A549 (cell line): ENCODE measurements around the gene CLCF1. TPM values are rescaled to one million over a fixed set of nuclear protein-coding genes. Genes with fewer than 3 reads are reported as not detected.
A peak's percentile ranks its signal among the peaks of the same experiment; 100 is the strongest.

ENCODE experiments used
- ATAC-seq, 2 experiments: fragments of 200-7000 bp in 1 of 2; fragments of >200 bp in 1 of 2; cut with Nextera tagmentation in 1 of 2; cut with Tn5 transposase in 1 of 2; 3 replicates each; pipeline versions ENCODE4 v1.8.0 to v1.9.1; 2018 to 2020; ENCODE audit warnings: mild to moderate bottlenecking in 1 of 2, moderate library complexity in 1 of 2
- CTCF ChIA-PET: fragments of 300-600 bp; sonication (Branson Sonifier 250); formaldehyde crosslinking; extraction: SDS; loops from one replicate; lab custom pipeline; 2021; ENCODE audit warnings: antibody characterized with exemption, inconsistent platforms; lab: Yijun Ruan, JAX
- POLR2A ChIA-PET: fragments of 350-600 bp; formaldehyde crosslinking; extraction: SDS; loops from one replicate; lab custom pipeline; 2021; ENCODE audit warnings: antibody characterized with exemption, inconsistent platforms; lab: Yijun Ruan, JAX
- DNase-seq, 2 experiments: peaks; one replicate each; pipeline versions ENCODE4 v3.0.0 to v3.0.0-alpha.2; 2011 to 2016; ENCODE audit warnings: low read depth in 1 of 2, low spot score in 1 of 2
- FAIRE-seq: peaks from 2 replicates; lab custom pipeline; 2011; peaks lifted over from hg19 to GRCh38; lab: Jason Lieb, UNC
- H3K27ac ChIP-seq, 2 experiments: fragments of >200 bp; sonication (Bioruptor Twin); formaldehyde crosslinking; 3 replicates each; pipeline ENCODE4 v1.5.1; 2016 to 2017
- H3K4me1 ChIP-seq: fragments of >200 bp; sonication (Bioruptor Twin); formaldehyde crosslinking; 3 replicates; pipeline ENCODE4 v1.6.1; 2016
- H3K4me2 ChIP-seq: fragments of >200 bp; sonication (Bioruptor Twin); formaldehyde crosslinking; 3 replicates; pipeline ENCODE4 v1.6.1; 2016
- H3K4me3 ChIP-seq: fragments of >200 bp; sonication (Bioruptor Twin); formaldehyde crosslinking; 3 replicates; pipeline ENCODE4 v1.5.1; 2016
- H3K9me3 ChIP-seq: fragments of >200 bp; sonication (Bioruptor Twin); formaldehyde crosslinking; 3 replicates; pipeline ENCODE4 v1.6.1; 2016
- BCL3 ChIP-seq: fragments of >200 bp; sonication (Bioruptor Twin); formaldehyde crosslinking; IDR thresholded peaks from 3 replicates; pipeline ENCODE4 v1.6.1; 2016
- CBX2 ChIP-seq: fragments of 200-600 bp; sonication (generic); IDR thresholded peaks from 2 replicates; pipeline ENCODE4 v1.6.1; 2016; ENCODE audit warnings: low read depth, mild to moderate bottlenecking, borderline replicate concordance
- CHD2 ChIP-seq: fragments of 150-350 bp; IDR thresholded peaks from 2 replicates; pipeline ENCODE4 v1.6.1; 2014; ENCODE audit warnings: low read length; ENCODE audit not compliant: partially characterized antibody
- EHMT2 ChIP-seq: fragments of 200-600 bp; sonication (generic); IDR thresholded peaks from 2 replicates; pipeline ENCODE4 v1.6.1; 2016; ENCODE audit warnings: antibody characterized with exemption, low read depth, mild to moderate bottlenecking, moderate library complexity
- EP300 ChIP-seq, 2 experiments: fragments of >200 bp; sonication (Bioruptor Twin); formaldehyde crosslinking; IDR thresholded peaks; 2 replicates in 1 of 2; 3 replicates in 1 of 2; pipeline ENCODE4 v1.6.1; 2016 to 2017
- FOSB ChIP-seq: fragments of 250-450 bp; sonication (Bioruptor Pico); IDR thresholded peaks from 2 replicates; pipeline ENCODE4 v1.5.0; 2020; ENCODE audit warnings: mild to moderate bottlenecking, moderate library complexity
- FOSL2 ChIP-seq, 2 experiments: fragments of 450-650 bp in 1 of 2; fragments of >200 bp in 1 of 2; sonication (Bioruptor Twin) in 1 of 2; formaldehyde crosslinking; IDR thresholded peaks; 2 replicates each; pipeline versions ENCODE4 v1.5.0 to v1.6.1; 2016 to 2020; ENCODE audit warnings: mild to moderate bottlenecking in 1 of 2, moderate library complexity in 1 of 2
- FOXS1 ChIP-seq: fragments of 250-450 bp; sonication (Bioruptor Pico); IDR thresholded peaks from 2 replicates; pipeline ENCODE4 v1.5.0; 2020; ENCODE audit warnings: mild to moderate bottlenecking, moderate library complexity
- GATA3 ChIP-seq: IDR thresholded peaks from 2 replicates; pipeline ENCODE4 v1.6.1; 2012; ENCODE audit warnings: borderline replicate concordance
- HMGXB4 ChIP-seq: fragments of 250-450 bp; sonication (Bioruptor Pico); IDR thresholded peaks from 2 replicates; pipeline ENCODE4 v1.5.0; 2021; ENCODE audit warnings: mild to moderate bottlenecking, moderate library complexity, borderline replicate concordance
- HOXA7 ChIP-seq: fragments of 250-450 bp; sonication (Bioruptor Pico); IDR thresholded peaks from 2 replicates; pipeline ENCODE4 v1.5.0; 2020; ENCODE audit warnings: mild to moderate bottlenecking, moderate library complexity
- HOXB13 ChIP-seq: fragments of 250-450 bp; sonication (Bioruptor Pico); IDR thresholded peaks from 2 replicates; pipeline ENCODE4 v1.5.0; 2020; ENCODE audit warnings: low read depth, mild to moderate bottlenecking, moderate library complexity
- HOXB5 ChIP-seq: fragments of 250-450 bp; sonication (Bioruptor Pico); IDR thresholded peaks from 2 replicates; pipeline ENCODE4 v1.5.0; 2020; ENCODE audit warnings: mild to moderate bottlenecking, moderate library complexity
- JUN ChIP-seq, 2 experiments: fragments of >200 bp; sonication (Bioruptor Twin); formaldehyde crosslinking; IDR thresholded peaks; 2 replicates in 1 of 2; 3 replicates in 1 of 2; pipeline ENCODE4 v1.6.1; 2016 to 2017
- MAFK ChIP-seq: fragments of 450-650 bp; IDR thresholded peaks from 2 replicates; pipeline ENCODE4 v1.6.1; 2014; ENCODE audit not compliant: partially characterized antibody
- MYC ChIP-seq: IDR thresholded peaks from 2 replicates; pipeline ENCODE4 v1.6.1; 2012; ENCODE audit warnings: mild to moderate bottlenecking, inconsistent platforms, low read length, improper control_type of control experiment, borderline replicate concordance
- NPAS2 ChIP-seq: fragments of 250-450 bp; sonication (Bioruptor Pico); IDR thresholded peaks from 2 replicates; pipeline ENCODE4 v1.8.0; 2022; ENCODE audit warnings: mild to moderate bottlenecking, moderate library complexity, borderline replicate concordance
- NR3C1 ChIP-seq: fragments of >200 bp; sonication (Bioruptor Twin); formaldehyde crosslinking; IDR thresholded peaks from 3 replicates; pipeline ENCODE4 v1.6.1; 2017
- RARB ChIP-seq: fragments of 250-450 bp; sonication (Bioruptor Pico); IDR thresholded peaks from 2 replicates; pipeline ENCODE4 v1.8.0; 2021; ENCODE audit warnings: mild to moderate bottlenecking, moderate library complexity
- RNF2 ChIP-seq: fragments of 200-600 bp; sonication (generic); IDR thresholded peaks from 2 replicates; pipeline ENCODE4 v1.6.1; 2016; ENCODE audit warnings: low read depth, mild to moderate bottlenecking, antibody characterized with exemption, moderate library complexity, borderline replicate concordance
- SMC3 ChIP-seq: fragments of >200 bp; sonication (Bioruptor Twin); formaldehyde crosslinking; IDR thresholded peaks from 3 replicates; pipeline ENCODE4 v1.6.1; 2018; ENCODE audit warnings: inconsistent platforms
- TP53 ChIP-seq: fragments of 250-450 bp; sonication (Bioruptor Pico); IDR thresholded peaks from 2 replicates; pipeline ENCODE4 v1.5.0; 2021; ENCODE audit warnings: mild to moderate bottlenecking, moderate library complexity
- ZC3H11A ChIP-seq: fragments of 450-650 bp; IDR thresholded peaks from 2 replicates; pipeline ENCODE4 v1.6.1; 2014; ENCODE audit warnings: antibody characterized with exemption, mild to moderate bottlenecking
- ZNF302 ChIP-seq: fragments of 250-450 bp; sonication (Bioruptor Pico); IDR thresholded peaks from 2 replicates; pipeline ENCODE4 v1.9.0; 2021; ENCODE audit warnings: inconsistent platforms, mild to moderate bottlenecking, moderate library complexity
- ZSCAN20 ChIP-seq: fragments of 250-450 bp; sonication (Bioruptor Pico); IDR thresholded peaks from 2 replicates; pipeline ENCODE4 v1.8.0; 2022; ENCODE audit warnings: mild to moderate bottlenecking, moderate library complexity
- WGBS: methylation state at CpG from one replicate; pipeline ENCODE4 v1.1.6; 2017; ENCODE audit errors: missing lambda C conversion rate; 5-methylcytosine and 5-hydroxymethylcytosine counted together
- polyA plus RNA-seq, 4 experiments: library from polyadenylated mRNA; depleted of rRNA in 3 of 4; stranded (reverse); fragments of >200 nt; fragmentation: RNase III in 1 of 4; extraction: RNeasy Plus Mini Kit Qiagen cat#74134 plus additional on column Dnase treatment in 1 of 4; gene quantifications; 2 replicates in 3 of 4; 3 replicates in 1 of 4; pipeline ENCODE4 v1.2.3, GENCODE V29; 2011 to 2017
- TF ChIP-seq, protein P1 (sequence below): fragments of >200 bp; sonication (Bioruptor Twin); formaldehyde crosslinking; IDR thresholded peaks from 2 replicates; pipeline ENCODE4 v1.6.1; 2016
- TF ChIP-seq, protein P2 (sequence below): IDR thresholded peaks from 2 replicates; pipeline ENCODE4 v1.6.1; 2012

Gene CLCF1
- polyA plus RNA-seq, 2 of the 4 experiments (the other 2 are of a cell fraction) = 23.9 to 31.0 TPM

DNA sequence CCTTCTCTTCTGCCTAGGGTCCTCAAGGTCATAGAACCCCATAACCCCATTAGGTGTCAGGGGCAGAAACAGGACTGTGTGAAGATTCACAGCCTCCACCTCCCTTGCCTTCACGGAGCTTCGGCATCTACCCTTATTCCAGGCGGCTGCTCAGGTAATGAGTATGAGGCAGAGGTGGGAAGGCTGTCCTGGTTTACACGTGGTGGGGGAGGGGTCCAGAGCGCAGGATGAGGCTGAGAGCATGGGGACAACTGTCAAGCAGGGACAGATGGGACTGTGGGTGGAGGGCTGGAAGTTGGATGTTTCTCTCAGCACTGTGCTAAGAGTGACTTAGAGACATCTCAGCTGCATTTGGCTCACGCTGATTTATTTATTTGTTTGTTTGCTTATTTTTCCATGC lies 14.1 kb upstream of the CLCF1 start:
- Histone ChIP-seq H3K9me3 (no peaks in the 10 kb centered on the region), H3K27ac (peak overlapping the region in 1 of 2 experiments; percentile 62; a peak in 3 of 6 replicates), H3K4me2 (no peak overlapping the region), H3K4me3 (no peak overlapping the region), H3K4me1 (peaks cover 41% of the 10 kb centered on the region)
- DNase-seq = no peak
- ChIA-PET CTCF (interaction anchor here (1.3 to 46.2 kb wide), 5 partner anchors 5 to 68 kb away, joined by 3 to 1913 read pairs (median 626); partner anchors contain the start of genes CLCF1, POLD4, PPP1CA and RAD9A), POLR2A (no interaction called here)
- no peak for FAIRE-seq
- WGBS = 81% methylated on average over 6 of the region's 6 CpGs
- no peak for TF ChIP-seq HOXB13 (CRISPR knock-in tag)
- TF ChIP-seq, protein P1, sequence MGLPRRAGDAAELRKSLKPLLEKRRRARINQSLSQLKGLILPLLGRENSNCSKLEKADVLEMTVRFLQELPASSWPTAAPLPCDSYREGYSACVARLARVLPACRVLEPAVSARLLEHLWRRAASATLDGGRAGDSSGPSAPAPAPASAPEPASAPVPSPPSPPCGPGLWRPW = no peak
- TF ChIP-seq, protein P2, sequence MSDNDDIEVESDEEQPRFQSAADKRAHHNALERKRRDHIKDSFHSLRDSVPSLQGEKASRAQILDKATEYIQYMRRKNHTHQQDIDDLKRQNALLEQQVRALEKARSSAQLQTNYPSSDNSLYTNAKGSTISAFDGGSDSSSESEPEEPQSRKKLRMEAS = no peak
- TF ChIP-seq NPAS2 (CRISPR knock-in tag) = no peak
- TF ChIP-seq EP300 (IDR thresholded peaks at IDR 0.05) = no peak
- no peak for TF ChIP-seq HOXB5 (CRISPR knock-in tag)
- TF ChIP-seq TP53 (CRISPR knock-in tag) = no peak
- TF ChIP-seq MAFK = no peak
- no peak for TF ChIP-seq SMC3
- no peak for TF ChIP-seq CHD2
- TF ChIP-seq GATA3 = no peak
- TF ChIP-seq HOXA7 = no peak
- no peak for TF ChIP-seq MYC
- no peak for TF ChIP-seq ZNF302 (CRISPR knock-in tag)
- no peak for TF ChIP-seq RARB
- no peak for TF ChIP-seq BCL3
- TF ChIP-seq RNF2 = no peak
- no peak for TF ChIP-seq FOSL2 (IDR thresholded peaks at IDR 0.05)
- TF ChIP-seq FOSL2 (CRISPR knock-in tag; IDR thresholded peaks at IDR 0.05) = no peak
- no peak for ATAC-seq

DNA sequence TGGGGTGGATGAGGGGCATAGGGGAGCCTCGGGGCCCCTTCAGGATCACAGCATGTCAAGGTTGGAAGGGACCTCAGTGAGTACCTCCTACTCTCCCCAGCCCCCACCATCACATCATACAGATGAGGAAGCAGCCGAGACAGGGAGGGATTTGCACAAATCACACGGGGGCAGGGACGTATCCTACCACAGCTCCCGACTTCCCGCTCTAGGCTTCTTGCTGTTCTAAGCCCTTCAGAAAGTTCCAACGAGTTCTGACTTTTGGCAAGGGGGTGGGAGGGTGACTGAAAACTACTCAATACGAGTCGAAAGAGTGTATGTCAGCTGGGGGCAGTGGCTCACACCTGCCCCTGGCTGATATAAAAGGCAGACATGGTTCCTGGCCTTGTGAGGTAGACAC lies 13.7 kb upstream of the CLCF1 start:
- 67% methylated on average over 9 of the region's 9 CpGs for WGBS
- POLR2A ChIA-PET = interaction anchor here (0.6 kb wide), 1 partner anchor 121 kb away, joined by 3 read pairs; the partner anchor contains the start of gene CDK2AP2

More for the DNA sequence above, 13.7 kb upstream of the CLCF1 start:
- DNase-seq (no peak), FAIRE-seq (no peak), ATAC-seq (no peak)
- no peak for TF ChIP-seq FOXS1
- TF ChIP-seq ZSCAN20 (CRISPR knock-in tag) = no peak
- TF ChIP-seq FOSB (CRISPR knock-in tag) = no peak
- no peak for TF ChIP-seq EHMT2
- TF ChIP-seq HMGXB4 = no peak
- no peak for TF ChIP-seq EP300 (IDR thresholded peaks at IDR 0.05)
- TF ChIP-seq BCL3 = no peak
- TF ChIP-seq JUN (IDR thresholded peaks at IDR 0.05) = no peak
- no peak for TF ChIP-seq MYC
- TF ChIP-seq CBX2 = no peak
- TF ChIP-seq ZC3H11A = no peak
- TF ChIP-seq NR3C1 = no peak
- no peak for TF ChIP-seq ZNF302 (CRISPR knock-in tag)
- Histone ChIP-seq H3K4me2 (no peak overlapping the region), H3K4me1 (peaks cover 43% of the 10 kb centered on the region), H3K27ac (peak overlapping the region in 1 of 2 experiments; percentile 62; a peak in 3 of 6 replicates), H3K9me3 (no peaks in the 10 kb centered on the region), H3K4me3 (no peak overlapping the region)
- CTCF ChIA-PET = interaction anchor here (1.3 to 46.2 kb wide), 5 partner anchors 5 to 69 kb away, joined by 3 to 1913 read pairs (median 626); partner anchors contain the start of genes CLCF1, POLD4, PPP1CA and RAD9A
